ENCODE measurements around the gene SMAD4.

GRCh38 chr18:51100385-51101120 lies 70.5 kb downstream of the SMAD4 start:
- no peak for TF ChIP-seq CREB1 (IDR thresholded peaks at IDR 0.05; ENCODE audit: low read depth)
- TF ChIP-seq EP300 (IDR thresholded peaks at IDR 0.05; ENCODE audit: borderline replicate concordance), result no peak
- TF ChIP-seq TAF1 (IDR thresholded peaks at IDR 0.05; ENCODE audit: low read depth), result no peak
- TF ChIP-seq EGR1 (IDR thresholded peaks at IDR 0.05), result no peak
- TF ChIP-seq ZBTB7A (IDR thresholded peaks at IDR 0.05; ENCODE audit: low read depth), result no peak
- TF ChIP-seq NFIC (IDR thresholded peaks at IDR 0.05), result no peak
- TF ChIP-seq FOXM1 (IDR thresholded peaks at IDR 0.05; ENCODE audit: borderline replicate concordance, low read depth), result no peak
- TF ChIP-seq, protein P1, sequence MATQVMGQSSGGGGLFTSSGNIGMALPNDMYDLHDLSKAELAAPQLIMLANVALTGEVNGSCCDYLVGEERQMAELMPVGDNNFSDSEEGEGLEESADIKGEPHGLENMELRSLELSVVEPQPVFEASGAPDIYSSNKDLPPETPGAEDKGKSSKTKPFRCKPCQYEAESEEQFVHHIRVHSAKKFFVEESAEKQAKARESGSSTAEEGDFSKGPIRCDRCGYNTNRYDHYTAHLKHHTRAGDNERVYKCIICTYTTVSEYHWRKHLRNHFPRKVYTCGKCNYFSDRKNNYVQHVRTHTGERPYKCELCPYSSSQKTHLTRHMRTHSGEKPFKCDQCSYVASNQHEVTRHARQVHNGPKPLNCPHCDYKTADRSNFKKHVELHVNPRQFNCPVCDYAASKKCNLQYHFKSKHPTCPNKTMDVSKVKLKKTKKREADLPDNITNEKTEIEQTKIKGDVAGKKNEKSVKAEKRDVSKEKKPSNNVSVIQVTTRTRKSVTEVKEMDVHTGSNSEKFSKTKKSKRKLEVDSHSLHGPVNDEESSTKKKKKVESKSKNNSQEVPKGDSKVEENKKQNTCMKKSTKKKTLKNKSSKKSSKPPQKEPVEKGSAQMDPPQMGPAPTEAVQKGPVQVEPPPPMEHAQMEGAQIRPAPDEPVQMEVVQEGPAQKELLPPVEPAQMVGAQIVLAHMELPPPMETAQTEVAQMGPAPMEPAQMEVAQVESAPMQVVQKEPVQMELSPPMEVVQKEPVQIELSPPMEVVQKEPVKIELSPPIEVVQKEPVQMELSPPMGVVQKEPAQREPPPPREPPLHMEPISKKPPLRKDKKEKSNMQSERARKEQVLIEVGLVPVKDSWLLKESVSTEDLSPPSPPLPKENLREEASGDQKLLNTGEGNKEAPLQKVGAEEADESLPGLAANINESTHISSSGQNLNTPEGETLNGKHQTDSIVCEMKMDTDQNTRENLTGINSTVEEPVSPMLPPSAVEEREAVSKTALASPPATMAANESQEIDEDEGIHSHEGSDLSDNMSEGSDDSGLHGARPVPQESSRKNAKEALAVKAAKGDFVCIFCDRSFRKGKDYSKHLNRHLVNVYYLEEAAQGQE (IDR thresholded peaks at IDR 0.05; ENCODE audit: low read depth), result no peak

Measured in Ishikawa (cell line).